OCI-LY1 (cell line): ENCODE measurements around the gene WBP2NL.

Experiments
- EZH2 ChIP-seq: fragments of 200-600 bp; sonication (generic), shearing (Covaris generic); IDR thresholded peaks from 2 replicates; pipeline ENCODE4 v1.8.0; 2017; ENCODE audit warnings: borderline replicate concordance, mixed run types, mild to moderate bottlenecking, antibody characterized with exemption, low read length, moderate library complexity, mixed read lengths
- TF ChIP-seq, protein P1 (sequence below): fragments of 200-600 bp; sonication (generic), shearing (Covaris generic); IDR thresholded peaks from 2 replicates; pipeline ENCODE4 v1.5.1; 2017; ENCODE audit warnings: mild to moderate bottlenecking, antibody characterized with exemption, low read length, moderate library complexity, mixed read lengths

DNA sequence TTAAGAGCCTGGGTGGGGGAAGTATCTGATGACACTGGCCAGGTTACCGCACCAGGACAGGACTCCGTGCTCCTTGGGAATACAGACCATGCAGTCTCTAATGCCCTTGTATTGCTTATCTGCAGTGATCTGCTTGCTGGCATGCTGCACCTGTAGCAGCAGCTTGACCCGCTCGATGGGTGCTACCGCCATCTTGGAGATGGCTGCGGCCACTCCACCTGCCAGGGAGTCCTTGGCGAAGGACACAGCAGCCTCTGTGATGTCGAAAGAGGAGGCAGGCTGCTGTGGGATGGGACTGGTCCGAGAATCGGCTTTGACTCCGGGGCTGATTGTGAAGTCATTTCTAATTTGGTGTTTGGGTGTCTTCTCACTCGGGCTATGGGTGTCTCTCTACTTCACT lies 3.1 kb downstream of the WBP2NL start:
- TF ChIP-seq, protein P1, sequence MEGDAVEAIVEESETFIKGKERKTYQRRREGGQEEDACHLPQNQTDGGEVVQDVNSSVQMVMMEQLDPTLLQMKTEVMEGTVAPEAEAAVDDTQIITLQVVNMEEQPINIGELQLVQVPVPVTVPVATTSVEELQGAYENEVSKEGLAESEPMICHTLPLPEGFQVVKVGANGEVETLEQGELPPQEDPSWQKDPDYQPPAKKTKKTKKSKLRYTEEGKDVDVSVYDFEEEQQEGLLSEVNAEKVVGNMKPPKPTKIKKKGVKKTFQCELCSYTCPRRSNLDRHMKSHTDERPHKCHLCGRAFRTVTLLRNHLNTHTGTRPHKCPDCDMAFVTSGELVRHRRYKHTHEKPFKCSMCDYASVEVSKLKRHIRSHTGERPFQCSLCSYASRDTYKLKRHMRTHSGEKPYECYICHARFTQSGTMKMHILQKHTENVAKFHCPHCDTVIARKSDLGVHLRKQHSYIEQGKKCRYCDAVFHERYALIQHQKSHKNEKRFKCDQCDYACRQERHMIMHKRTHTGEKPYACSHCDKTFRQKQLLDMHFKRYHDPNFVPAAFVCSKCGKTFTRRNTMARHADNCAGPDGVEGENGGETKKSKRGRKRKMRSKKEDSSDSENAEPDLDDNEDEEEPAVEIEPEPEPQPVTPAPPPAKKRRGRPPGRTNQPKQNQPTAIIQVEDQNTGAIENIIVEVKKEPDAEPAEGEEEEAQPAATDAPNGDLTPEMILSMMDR: no peak
- no peak for TF ChIP-seq EZH2
